GM18951 (cell line): ENCODE data around the gene DNAJC30.
"Not testable (repeated sequence)": the region's sequence is repeated elsewhere in the genome, so short reads cannot be mapped to it uniquely, and the experiment has no call there.

ENCODE experiments used
- POLR2A ChIP-seq: IDR thresholded peaks from 4 replicates; pipeline ENCODE4 v1.6.1; 2011; ENCODE audit warnings: mild to moderate bottlenecking; ENCODE audit not compliant: insufficient read length, insufficient read depth; ENCODE audit errors: extremely low read depth
- in situ Hi-C: fragments of 300-500 bp; cut with MboI; formaldehyde crosslinking; loops from one replicate; pipeline ENCODE4 v1.12.0; 2022; ENCODE audit warnings: low sequenced_read_pairs, mixed read lengths, inconsistent platforms; ENCODE audit not compliant: unreplicated experiment

Gene DNAJC30

GRCh38 chr7:73683056-73683787 lies at the start of gene DNAJC30, which contains the start of gene BUD23:
Gene DNAJC30 (minus strand): TSS chr7:73683453. CDS start chr7:73683423, 30 bp downstream.
Gene BUD23 (plus strand): TSS chr7:73683597. CDS start chr7:73683626, 29 bp downstream.
- peak; percentile 92 for TF ChIP-seq POLR2A

GRCh38 chr7:73732397-73732796 lies 49.1 kb upstream of the DNAJC30 start:
- in situ Hi-C loops = no loop called here
- no peak for TF ChIP-seq POLR2A

More at GRCh38 chr7:73683056-73683787, at the start of gene DNAJC30, which contains the start of gene BUD23:
- in situ Hi-C loops = no loop called here

- in situ Hi-C loops = no loop called here
- no peak for TF ChIP-seq POLR2A
These were observed 47.2 kb upstream of the DNAJC30 start for GRCh38 chr7:73730485-73730884.

GRCh38 chr7:73728551-73728950 lies 45.3 kb upstream of the DNAJC30 start:
- TF ChIP-seq POLR2A = no peak
- in situ Hi-C loops = no loop called here

- in situ Hi-C loops = no loop called here
- TF ChIP-seq POLR2A = no peak
These were observed 44.7 kb upstream of the DNAJC30 start for GRCh38 chr7:73727952-73728351.

GRCh38 chr7:73726083-73726466 lies 42.8 kb upstream of the DNAJC30 start:
- in situ Hi-C loops = no loop called here
- TF ChIP-seq POLR2A = no peak

- TF ChIP-seq POLR2A = no peak
- in situ Hi-C loops = no loop called here
These were observed 40.6 kb upstream of the DNAJC30 start for GRCh38 chr7:73723813-73724212.

GRCh38 chr7:73722785-73723184 lies 39.5 kb upstream of the DNAJC30 start:
- in situ Hi-C loops = no loop called here
- no peak for TF ChIP-seq POLR2A

- in situ Hi-C loops = not testable (repeated sequence)
These were observed 38.9 kb upstream of the DNAJC30 start for GRCh38 chr7:73722182-73722581.

- in situ Hi-C loops = no loop called here
These were observed 38.1 kb upstream of the DNAJC30 start for GRCh38 chr7:73721377-73721817.

GRCh38 chr7:73720443-73720842 lies 37.2 kb upstream of the DNAJC30 start:
- in situ Hi-C loops = not testable (repeated sequence)

More at GRCh38 chr7:73721377-73721817, 38.1 kb upstream of the DNAJC30 start:
- TF ChIP-seq POLR2A = no peak

- no peak for TF ChIP-seq POLR2A
- in situ Hi-C loops = loop anchor here (10.0 kb wide), 1 partner anchor 115 kb away; no protein-coding TSS in a partner anchor
These were observed 36.5 kb upstream of the DNAJC30 start for GRCh38 chr7:73719806-73720169.

- in situ Hi-C loops = loop anchor here (10.0 kb wide), 1 partner anchor 114 kb away; no protein-coding TSS in a partner anchor
- peak; percentile 73 for TF ChIP-seq POLR2A
These were observed 35.9 kb upstream of the DNAJC30 start, which contains the start of gene STX1A for GRCh38 chr7:73718905-73719805. Gene STX1A (minus strand): TSS chr7:73719669. CDS start chr7:73719631, 38 bp downstream.

GRCh38 chr7:73718438-73718881 lies 35.2 kb upstream of the DNAJC30 start:
- in situ Hi-C loops = loop anchor here (10.0 kb wide), 1 partner anchor 114 kb away; no protein-coding TSS in a partner anchor

More at GRCh38 chr7:73718438-73718881, 35.2 kb upstream of the DNAJC30 start:
- TF ChIP-seq POLR2A = no peak
